ENCODE data around the gene ISCA2.

ISCA2 gene

GRCh38 chr14:74482571-74482970 lies 11.0 kb upstream of the ISCA2 start:
- no peak for DNase-seq (ENCODE audit: low read depth, low spot score)

- no peak for DNase-seq (ENCODE audit: low read depth, low spot score)
Measured at GRCh38 chr14:74483321-74483720, 10.2 kb upstream of the ISCA2 start.

DNA sequence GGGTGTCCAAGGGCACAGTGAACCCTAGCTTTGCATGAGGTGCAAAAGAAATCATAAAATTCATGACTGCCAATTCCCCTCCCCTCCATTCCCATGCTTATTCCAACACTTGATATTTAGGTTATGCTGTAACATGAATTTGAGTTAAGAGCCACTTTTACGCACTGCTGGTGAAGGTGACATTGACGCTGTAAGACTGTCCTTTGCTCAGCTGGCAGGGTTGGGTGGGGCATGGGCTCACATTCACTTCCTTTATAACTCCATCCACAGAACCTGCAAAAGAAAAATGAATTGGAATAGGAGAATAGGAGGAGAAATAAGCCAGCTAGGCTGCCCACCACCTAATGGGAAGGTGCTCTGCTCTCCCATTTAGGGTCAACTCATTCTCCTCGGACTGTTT lies 7.4 kb upstream of the ISCA2 start:
- no peak for DNase-seq (ENCODE audit: low read depth, low spot score)

- no peak for DNase-seq (ENCODE audit: low read depth, low spot score)
Measured at GRCh38 chr14:74488786-74489397, 4.7 kb upstream of the ISCA2 start.

DNA sequence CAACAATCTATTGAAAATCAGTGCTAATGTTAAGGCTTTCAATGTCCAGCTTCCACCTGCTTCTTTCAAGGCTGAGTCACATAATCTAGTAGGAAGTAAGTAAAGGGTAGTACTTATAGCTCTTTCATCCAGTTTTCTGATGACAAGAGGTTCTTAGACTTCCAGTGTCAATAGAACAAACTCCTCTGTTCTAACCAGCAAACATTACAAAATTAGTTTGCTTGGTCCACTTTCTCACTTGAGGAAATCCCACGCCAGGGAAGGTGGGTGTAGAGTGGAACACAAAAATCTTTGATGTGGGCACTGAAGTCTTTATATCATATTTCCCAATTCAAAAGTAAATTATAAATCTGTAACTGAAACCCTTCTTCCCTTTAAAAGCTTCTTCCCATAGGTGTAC lies 3.1 kb upstream of the ISCA2 start:
- DNase-seq (ENCODE audit: low read depth, low spot score), result no peak

GRCh38 chr14:74491956-74492775 lies 1.4 kb upstream of the ISCA2 start:
- DNase-seq (ENCODE audit: low read depth, low spot score), result no peak

- no peak for DNase-seq (ENCODE audit: low read depth, low spot score)
Measured at GRCh38 chr14:74492776-74493342, 706 bp upstream of the ISCA2 start, which contains the start of gene NPC2. TSS of gene NPC2 (minus strand) at chr14:74493305. CDS start at chr14:74493274, 31 bp downstream.

GRCh38 chr14:74495356-74495755 lies 1.8 kb downstream of the ISCA2 start:
- no peak for DNase-seq (ENCODE audit: low read depth, low spot score)

GRCh38 chr14:74500417-74501134 lies 7.0 kb downstream of the ISCA2 start:
- no peak for DNase-seq (ENCODE audit: low read depth, low spot score)

- no peak for DNase-seq (ENCODE audit: low read depth, low spot score)
Measured at GRCh38 chr14:74501135-74501614, 7.6 kb downstream of the ISCA2 start.

- no peak for DNase-seq (ENCODE audit: low read depth, low spot score)
Measured at GRCh38 chr14:74501691-74502090, 8.1 kb downstream of the ISCA2 start.

DNA sequence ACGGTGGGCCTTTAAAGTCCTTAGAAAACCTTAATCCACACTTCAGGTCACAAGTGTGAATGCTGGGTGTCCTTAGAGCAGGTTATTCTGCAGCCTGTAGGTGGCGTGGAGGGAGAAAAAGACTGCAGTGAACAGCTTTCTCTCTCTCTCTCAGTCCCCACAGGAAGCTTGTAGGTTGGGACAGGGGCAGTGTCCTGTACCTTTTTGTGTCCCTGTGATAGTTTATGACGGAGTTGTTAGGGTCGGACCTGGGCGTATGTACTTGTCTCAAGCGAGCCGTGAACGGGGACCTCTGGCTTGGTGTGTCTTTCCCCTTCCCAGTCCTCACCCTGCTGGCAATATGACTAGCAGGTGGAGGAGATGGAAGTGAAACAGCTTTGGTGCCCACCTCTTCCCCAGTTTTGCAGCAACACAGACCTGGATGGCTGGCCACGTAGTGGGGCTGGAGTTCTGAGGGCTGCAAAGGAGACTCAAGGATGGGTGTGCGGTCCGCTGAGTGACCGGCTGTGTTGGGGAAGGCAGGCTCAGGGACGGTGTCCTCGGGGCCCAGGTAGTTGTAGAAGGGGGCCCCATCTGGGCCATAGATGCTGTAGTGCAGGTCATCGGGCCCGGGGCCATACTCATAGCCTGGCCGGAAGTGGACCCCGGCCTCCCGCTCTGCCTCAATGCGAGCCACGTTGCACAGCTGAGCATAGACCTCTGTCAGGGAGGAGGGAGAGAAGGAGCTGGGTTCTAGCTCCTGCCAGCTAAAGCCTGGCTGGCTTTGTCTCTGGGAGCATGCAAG lies 8.9 kb downstream of the ISCA2 start:
- no peak for DNase-seq (ENCODE audit: low read depth, low spot score)

GRCh38 chr14:74503291-74503937 lies 9.8 kb downstream of the ISCA2 start:
- no peak for DNase-seq (ENCODE audit: low read depth, low spot score)

DNA sequence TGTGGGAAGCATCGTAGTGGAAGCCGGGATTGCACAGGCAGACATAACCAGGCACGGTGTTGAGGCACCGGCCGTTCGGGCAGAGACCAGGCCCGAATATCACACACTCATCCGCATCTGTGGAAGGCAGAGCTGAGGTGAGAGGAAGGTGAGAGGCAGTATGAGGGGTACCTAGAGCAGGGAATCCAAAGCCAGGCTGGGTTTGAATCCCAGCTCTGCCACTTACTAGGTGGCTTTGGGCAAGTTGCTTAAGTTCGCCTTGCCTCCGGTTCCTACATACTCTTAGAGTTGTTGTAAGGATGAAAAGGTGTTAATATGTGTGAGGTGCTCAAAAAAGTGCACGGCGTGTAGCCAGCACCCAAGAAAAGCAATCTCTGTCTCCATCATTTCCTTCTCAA lies 10.4 kb downstream of the ISCA2 start:
- no peak for DNase-seq (ENCODE audit: low read depth, low spot score)

- no peak for DNase-seq (ENCODE audit: low read depth, low spot score)
Measured at GRCh38 chr14:74504412-74504811, 10.8 kb downstream of the ISCA2 start.

DNA sequence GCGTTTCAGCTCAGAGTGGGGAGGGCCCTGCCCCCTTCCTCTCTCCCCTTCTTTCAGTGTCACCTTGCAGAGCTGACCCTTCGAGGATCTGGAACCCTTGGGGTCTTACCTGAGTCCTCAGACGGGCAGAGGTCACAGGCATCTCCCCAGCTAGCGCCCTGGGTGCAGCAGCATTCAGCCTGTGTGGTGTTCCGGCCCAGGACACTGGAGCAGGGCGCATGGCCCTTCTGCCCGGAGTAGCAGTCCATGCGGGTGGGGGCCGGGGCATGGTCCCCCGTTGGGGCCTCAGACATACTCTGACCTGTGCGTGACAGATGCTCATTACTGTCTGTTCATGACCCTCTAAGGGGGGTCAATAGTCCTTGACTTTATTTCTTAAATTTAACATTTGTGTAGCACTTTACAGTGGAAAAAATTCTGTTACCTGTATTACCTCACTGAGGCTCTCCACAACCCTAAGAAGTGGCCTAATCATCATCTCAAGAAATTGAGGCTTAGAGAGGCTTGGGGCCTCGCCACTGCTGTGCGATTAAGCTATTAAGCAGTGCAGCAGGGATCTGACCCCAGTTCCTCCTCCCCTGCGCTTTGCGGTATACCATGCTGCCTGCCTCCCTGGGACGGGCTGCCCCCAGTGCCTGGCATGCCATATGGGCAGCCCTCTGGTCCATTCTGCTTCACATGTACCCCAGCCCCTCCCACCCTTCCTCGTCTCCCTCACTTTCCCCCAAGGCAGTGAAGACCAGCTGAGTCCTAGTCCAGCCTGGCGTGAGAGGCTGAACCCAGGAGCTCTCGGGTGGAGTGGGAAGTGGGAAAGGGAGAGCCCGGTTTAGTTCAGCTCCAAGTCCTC lies 11.5 kb downstream of the ISCA2 start:
- no peak for DNase-seq (ENCODE audit: low read depth, low spot score)

DNA sequence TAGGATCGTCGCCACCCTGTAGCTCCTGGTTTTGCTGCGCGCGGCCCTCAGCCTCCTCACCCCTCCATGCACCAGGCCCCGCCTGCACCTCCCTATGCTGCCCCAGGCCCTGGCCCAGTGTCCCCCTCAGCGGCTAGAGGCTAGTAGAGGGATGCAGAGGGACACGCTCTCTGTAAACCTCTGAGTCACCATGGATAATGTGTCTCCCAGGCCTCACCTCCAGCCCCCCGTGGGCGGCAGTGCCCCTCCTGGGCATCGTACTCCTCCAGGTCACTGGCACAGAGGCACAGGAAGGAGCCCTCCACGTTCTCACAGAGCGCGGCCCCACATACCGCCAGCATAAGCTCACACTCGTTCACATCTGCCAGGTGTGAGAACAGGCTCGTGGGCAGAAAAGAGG lies 12.3 kb downstream of the ISCA2 start:
- no peak for DNase-seq (ENCODE audit: low read depth, low spot score)

GRCh38 chr14:74506411-74506851 lies 12.9 kb downstream of the ISCA2 start:
- no peak for DNase-seq (ENCODE audit: low read depth, low spot score)

- DNase-seq (ENCODE audit: low read depth, low spot score), result no peak
Measured at GRCh38 chr14:74507085-74507484, 13.5 kb downstream of the ISCA2 start.

DNA sequence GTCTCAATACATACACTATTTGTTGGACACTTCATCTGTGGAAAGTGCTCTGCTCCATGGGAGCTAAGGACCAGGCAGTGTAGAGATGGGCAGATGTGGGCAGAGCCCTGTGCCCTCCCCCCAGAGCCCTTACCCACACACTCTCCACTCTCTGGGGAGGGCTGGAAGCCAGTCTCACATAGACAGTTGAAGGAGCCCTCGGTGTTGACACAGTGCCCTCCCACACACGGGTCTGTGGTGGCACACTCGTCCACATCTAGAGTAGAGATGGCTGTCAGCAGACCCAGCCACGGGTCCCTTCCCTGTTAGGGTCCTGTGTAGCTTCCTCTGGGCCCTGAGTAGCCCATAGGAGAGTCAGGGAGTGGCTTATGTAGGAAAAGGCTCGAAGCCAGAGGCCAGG lies 14.3 kb downstream of the ISCA2 start:
- no peak for DNase-seq (ENCODE audit: low read depth, low spot score)
